ENCODE data around the gene CHRND.

CHRND gene

DNA sequence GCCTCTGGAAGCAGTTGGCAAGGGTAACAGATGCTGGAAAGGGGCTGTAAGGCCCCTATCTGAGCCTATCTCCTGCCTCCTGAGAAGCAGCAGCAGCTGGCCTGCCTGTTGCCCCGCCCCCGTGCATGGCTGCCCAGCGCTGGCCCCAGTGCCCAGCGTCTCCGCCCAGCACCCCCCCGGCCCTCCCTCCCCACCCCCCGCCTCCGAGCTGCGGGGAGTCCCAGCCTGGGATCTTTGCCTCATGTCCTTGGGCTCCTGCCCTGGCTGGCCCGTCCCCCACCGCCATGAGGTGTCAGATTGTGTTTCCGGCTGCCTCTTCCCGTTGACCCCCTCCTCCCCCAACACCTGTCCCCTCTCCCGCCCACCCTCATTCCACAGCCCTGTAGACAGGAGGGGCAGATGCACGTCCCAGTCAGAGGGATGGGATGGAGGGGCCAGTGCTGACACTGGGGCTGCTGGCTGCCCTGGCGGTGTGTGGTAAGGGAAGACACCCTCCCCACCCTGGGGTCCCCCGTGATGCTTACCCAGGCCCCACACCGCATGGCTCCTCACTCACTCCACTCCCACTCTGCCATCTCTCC is at the start of gene CHRND:
TSS of gene CHRND (plus strand) at position 370 of the 581 bp plus-strand sequence. CDS start at position 426, 56 bp downstream.
- DNase-seq, result no peak

DNA sequence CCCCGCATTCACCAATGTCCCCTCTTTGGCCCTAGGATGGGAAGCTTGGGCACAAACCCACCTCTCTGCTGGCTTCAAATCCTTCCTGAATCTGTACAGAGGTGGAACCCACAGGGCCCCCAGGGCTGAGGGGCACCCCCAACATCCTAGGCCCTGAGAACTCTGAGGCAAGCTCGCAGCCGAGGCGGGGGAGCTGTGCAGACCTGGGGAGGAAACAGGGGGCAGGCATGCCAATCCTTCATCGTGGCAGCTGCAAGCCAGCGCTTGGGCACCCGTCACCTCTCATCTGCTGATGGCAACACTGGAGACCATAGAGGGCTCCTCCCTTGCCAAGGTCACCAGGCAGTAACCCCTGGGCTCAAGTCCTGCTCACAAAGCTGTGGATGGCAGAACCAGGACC is 49.2 kb upstream of the CHRND start:
- DNase-seq, result no peak

GRCh38 chr2:232477751-232478510 is 48.0 kb upstream of the CHRND start:
- no peak for DNase-seq

GRCh38 chr2:232478571-232479340 is 47.2 kb upstream of the CHRND start:
- DNase-seq, result no peak

- DNase-seq, result no peak
Observed at GRCh38 chr2:232479341-232480200, 46.4 kb upstream of the CHRND start.

DNA sequence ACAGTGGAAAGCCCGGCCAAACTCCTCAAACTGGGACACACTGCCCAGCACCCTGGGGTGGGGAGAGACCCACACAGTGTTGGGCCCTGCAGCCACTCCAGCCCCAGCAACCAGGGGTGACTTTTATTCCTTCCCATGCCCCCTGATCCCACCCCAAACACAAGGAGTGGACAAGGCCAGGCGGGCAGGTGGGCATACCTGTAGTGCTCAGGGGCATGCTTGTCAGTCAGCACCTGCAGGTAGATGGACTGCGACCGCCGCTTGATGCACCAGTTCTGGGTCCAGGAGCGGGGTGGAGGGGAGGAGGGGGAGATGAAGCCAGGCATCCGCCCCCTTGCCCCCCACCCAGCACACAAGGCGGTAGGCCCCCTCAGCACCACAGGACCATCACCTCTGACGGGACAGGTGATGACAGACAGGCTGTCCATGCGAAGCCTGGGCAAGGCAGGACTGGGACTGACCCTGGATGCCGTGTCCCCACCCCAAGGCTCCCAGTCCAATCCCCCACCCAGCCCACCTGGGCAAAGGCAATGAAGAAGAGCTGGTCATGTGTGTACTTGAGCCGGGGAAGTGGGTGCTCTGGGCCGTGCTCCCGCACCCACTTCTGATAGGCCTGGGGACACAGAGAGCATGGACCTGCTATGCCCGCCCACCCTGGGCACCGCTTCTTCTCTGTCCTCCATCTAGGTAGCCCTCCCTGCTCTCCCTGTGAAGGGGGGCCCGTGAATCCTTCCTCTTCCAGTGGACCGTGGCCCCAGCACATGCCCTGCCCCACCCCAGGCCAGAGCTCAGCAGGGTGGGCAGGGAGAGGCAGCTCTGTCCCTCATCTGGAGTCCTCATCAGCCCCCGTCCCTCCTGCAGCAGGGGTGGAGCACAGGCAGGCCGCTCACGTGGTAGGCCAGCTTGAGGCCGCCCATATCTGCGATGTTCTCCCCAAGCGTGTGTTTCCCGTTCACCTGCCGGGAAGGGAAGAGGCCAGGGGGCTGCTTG is 45.5 kb upstream of the CHRND start:
- DNase-seq, result no peak

- no peak for DNase-seq
Observed at GRCh38 chr2:232481322-232482140, 44.4 kb upstream of the CHRND start.

- DNase-seq, result no peak
Observed at GRCh38 chr2:232482301-232483238, 43.4 kb upstream of the CHRND start.

- no peak for DNase-seq
Observed at GRCh38 chr2:232483311-232483922, 42.5 kb upstream of the CHRND start.

- no peak for DNase-seq
Observed at GRCh38 chr2:232483923-232484627, 41.9 kb upstream of the CHRND start.

DNA sequence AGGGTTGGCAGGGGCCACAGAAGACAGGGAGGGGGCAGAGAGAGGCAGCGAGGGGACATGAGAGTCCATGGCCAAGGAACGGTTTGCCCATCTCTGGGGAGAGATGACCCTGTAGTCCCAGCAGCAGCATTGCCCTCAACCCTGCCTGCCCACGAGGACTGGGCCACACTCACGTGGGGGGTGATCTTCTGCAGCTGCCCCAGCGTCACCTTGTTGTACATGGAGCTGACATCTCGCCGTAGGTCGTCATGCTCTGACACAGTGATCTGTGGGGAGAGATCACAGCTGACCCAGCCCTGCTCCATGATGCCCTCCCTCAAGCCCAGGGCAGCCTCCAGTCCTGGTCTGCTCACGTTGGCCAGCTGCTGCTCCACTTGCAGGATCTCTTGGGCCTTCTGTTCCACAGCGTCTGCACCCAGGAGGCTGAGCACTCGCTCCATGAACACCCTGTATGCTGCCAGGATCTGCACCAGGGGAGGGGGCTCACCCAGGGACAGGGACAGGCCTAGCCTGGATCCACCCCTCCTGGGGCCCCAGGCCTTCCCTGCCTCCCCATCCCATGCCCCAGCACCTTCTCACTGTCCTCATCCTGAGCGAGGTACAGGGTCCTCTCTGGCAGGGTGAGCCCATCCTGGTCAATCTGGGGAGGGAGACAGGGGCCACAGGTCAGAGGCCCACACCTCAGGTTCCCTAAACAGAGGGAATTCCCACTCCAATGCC is 41.2 kb upstream of the CHRND start:
- no peak for DNase-seq

GRCh38 chr2:232485348-232485756 is 40.6 kb upstream of the CHRND start:
- no peak for DNase-seq

GRCh38 chr2:232485757-232486557 is 40.0 kb upstream of the CHRND start:
- DNase-seq, result no peak

DNA sequence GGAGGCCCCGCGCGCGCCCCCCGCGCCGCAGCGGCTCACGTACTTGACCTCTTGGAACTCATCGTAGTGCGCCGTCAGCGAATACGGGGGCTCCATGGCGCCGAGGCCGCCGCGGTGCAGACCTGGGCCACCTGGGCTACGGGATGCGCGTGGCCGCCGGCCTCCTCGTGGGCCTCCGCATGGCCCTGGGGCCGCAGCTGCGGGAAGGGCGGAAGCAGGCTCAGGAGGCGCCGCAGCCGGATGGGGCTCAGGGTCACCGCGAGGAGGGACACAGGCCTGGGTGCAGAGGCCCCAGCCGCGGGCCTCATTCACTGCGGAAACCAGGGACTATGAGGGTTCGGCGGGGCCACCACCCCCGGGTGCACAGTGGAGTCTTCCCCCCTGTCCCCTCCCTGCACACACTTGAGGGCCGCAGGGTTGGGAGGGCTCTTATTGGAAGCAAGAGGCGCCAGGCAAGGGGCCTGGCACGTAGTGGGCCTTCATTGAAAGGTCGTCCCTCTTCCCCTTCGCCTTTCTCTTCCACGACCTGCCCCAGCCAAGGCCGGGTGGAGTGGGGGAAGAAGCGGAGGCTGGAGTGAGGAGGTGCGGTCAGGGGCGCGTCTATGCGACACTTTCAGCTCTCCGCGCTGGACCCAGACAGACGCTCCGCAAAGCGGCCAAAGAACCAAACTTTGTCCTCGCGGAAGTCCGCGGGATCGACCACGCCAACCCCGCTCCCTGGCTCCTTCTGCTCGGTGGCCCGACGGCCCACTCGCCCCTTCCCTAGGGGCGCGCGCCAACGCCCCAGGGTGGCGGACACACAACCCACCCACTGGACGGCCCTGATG is 39.2 kb upstream of the CHRND start:
- no peak for DNase-seq

DNA sequence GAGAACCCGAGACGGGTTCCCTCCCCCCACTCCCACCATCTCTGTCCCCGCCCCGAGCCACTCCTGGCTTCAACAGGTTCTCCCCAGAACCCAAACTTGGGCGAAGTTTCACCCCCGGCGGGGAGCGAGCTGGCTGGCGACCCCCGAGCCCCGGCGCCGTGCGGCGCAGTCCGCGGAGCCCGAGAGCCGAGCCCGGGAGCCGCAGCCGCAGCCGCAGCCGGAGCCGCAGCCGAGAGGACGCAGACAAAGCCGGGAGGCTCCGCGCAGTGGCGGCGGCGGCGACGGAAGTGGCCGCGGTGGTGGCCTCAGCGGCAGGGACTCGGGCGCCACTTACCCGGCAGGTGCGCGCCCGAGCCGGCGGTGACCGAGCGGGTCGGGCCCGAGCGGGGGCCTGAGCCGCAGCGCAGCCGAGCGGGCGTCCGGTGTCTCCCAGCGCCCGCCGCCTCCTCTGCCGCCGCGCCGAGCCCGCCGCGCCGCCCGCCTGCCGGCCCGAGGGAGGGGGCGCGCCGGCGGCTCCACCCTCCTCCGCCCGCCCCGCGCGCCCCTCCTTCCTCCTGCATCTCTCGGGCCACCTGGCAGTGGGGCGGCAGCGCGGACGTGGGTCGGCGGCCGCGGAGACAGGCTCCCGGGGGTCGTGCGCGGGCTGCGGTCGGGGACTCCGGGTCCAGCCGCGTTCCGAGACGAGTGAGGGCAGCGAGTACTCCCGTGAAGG is 38.4 kb upstream of the CHRND start, which contains the start of gene ECEL1:
TSS of gene ECEL1 (minus strand) at position 450 of the 712 bp plus-strand sequence. CDS start 1,181 bp downstream, outside the sequence.
- DNase-seq, result no peak

All from HCEC 1CT (cell line).